Measurements from ENCODE around the gene SLC3A2. TPM values are rescaled to one million over a fixed set of nuclear protein-coding genes. Genes with fewer than 3 reads are reported as not detected.

The SLC3A2 gene
- total RNA-seq, 1 donor from 2014 or later: 380 TPM

DNA sequence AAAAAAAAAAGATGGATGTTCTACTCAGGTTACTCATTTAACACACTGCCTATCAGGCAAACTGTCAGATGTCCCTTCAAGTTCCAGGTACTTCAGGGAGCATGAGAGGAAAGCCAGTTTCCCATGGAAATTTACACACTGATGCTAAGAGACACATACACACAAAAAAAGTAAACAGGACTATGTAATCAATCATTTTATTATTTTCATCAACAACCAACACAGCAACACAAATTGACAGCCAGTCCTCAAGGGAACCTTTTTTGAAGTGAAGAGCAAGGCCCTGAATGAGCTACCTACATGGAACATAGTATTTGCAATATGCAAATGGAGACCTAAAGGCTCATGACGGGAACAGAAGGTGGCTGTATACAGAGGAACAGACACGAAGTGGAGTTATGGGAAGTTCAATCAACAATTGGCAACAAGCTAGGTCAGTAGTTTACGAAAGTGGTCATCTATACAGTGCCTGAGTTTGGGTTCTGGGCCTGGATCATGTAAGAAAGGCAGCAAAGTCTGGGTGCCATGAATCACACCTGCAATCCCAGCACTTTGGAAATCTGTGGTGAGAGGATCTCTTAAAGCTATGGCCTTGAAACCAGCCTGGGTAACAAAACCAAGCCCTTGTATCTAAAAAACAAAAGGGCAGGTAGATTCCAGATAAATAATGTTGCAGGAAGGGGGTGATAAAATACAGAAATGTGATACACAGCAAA, 28.7 kb upstream of the SLC3A2 start:
- no peak for DNase-seq (ENCODE audit: low spot score)

GRCh38 chr11:62852523-62853188, 28.0 kb upstream of the SLC3A2 start:
- Mint-ChIP-seq H3K36me3 (ENCODE audit: low read depth) (peaks cover 31% of the 10 kb centered on the region), H3K9me3 (ENCODE audit: low read depth) (no peaks in the 10 kb centered on the region), H3K27me3 (ENCODE audit: low read depth) (no peaks in the 10 kb centered on the region), H3K27ac (ENCODE audit: unreplicated experiment) (peak overlapping the region; percentile 22), H3K4me1 (ENCODE audit: low read depth) (peaks cover 47% of the 10 kb centered on the region), H3K4me3 (ENCODE audit: unreplicated experiment) (no peak overlapping the region)
- TF ChIP-seq, protein P1, sequence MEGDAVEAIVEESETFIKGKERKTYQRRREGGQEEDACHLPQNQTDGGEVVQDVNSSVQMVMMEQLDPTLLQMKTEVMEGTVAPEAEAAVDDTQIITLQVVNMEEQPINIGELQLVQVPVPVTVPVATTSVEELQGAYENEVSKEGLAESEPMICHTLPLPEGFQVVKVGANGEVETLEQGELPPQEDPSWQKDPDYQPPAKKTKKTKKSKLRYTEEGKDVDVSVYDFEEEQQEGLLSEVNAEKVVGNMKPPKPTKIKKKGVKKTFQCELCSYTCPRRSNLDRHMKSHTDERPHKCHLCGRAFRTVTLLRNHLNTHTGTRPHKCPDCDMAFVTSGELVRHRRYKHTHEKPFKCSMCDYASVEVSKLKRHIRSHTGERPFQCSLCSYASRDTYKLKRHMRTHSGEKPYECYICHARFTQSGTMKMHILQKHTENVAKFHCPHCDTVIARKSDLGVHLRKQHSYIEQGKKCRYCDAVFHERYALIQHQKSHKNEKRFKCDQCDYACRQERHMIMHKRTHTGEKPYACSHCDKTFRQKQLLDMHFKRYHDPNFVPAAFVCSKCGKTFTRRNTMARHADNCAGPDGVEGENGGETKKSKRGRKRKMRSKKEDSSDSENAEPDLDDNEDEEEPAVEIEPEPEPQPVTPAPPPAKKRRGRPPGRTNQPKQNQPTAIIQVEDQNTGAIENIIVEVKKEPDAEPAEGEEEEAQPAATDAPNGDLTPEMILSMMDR (IDR thresholded peaks at IDR 0.05): no peak
- no peak for DNase-seq (ENCODE audit: low spot score)

More for the DNA sequence above, 28.7 kb upstream of the SLC3A2 start:
- H3K27me3 Mint-ChIP-seq (ENCODE audit: low read depth): no peaks in the 10 kb centered on the region
- peaks cover 42% of the 10 kb centered on the region for H3K4me1 Mint-ChIP-seq (ENCODE audit: low read depth)
- peak overlapping the region; percentile 41 for H3K27ac Mint-ChIP-seq (ENCODE audit: unreplicated experiment)
- no peaks in the 10 kb centered on the region for H3K9me3 Mint-ChIP-seq (ENCODE audit: low read depth)
- TF ChIP-seq, protein P1 (IDR thresholded peaks at IDR 0.05): no peak
- H3K36me3 Mint-ChIP-seq (ENCODE audit: low read depth): peaks cover 31% of the 10 kb centered on the region
- H3K4me3 Mint-ChIP-seq (ENCODE audit: unreplicated experiment): no peak overlapping the region

DNA sequence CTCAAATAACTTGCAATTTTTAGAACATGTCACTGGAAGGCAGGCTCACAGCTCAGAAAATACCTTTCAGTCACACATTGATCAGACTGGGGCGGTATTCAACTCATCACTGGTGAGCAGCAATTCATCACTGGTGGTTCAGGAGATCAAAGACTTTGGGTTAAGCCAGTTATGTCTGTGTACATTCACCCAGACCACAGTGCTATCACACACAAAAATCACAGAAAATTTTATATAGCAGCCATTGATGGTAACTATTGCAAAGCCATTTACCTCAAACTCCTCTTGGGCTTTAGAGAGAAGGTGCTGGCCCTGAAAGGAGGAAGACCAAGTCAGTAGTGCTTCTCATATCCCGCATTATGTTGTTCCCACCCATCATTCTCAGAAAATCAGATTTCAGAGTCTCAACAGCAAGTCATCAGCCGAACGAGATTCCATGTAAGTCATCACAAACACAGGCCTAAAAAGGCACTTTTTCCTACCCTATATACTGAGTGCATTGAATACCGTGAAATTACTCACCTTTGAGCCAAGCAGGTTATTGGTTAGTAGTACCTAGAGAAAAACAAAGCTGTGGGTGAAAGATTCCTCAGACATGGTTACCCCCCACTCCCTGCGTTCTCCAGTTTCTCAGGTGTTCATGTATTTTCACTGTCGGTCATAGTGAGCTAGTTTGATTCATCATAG, 27.3 kb upstream of the SLC3A2 start:
- no peaks in the 10 kb centered on the region for H3K9me3 Mint-ChIP-seq (ENCODE audit: low read depth)
- H3K36me3 Mint-ChIP-seq (ENCODE audit: low read depth): peaks cover 31% of the 10 kb centered on the region
- H3K4me3 Mint-ChIP-seq (ENCODE audit: unreplicated experiment): peak overlapping the region; percentile 95
- H3K27ac Mint-ChIP-seq (ENCODE audit: unreplicated experiment): no peak overlapping the region
- no peaks in the 10 kb centered on the region for H3K27me3 Mint-ChIP-seq (ENCODE audit: low read depth)
- H3K4me1 Mint-ChIP-seq (ENCODE audit: low read depth): peaks cover 54% of the 10 kb centered on the region
- DNase-seq (ENCODE audit: low spot score): no peak
- TF ChIP-seq, protein P1 (IDR thresholded peaks at IDR 0.05): no peak

GRCh38 chr11:62854013-62854824, 26.5 kb upstream of the SLC3A2 start:
- TF ChIP-seq, protein P1 (IDR thresholded peaks at IDR 0.05): no peak
- H3K4me1 Mint-ChIP-seq (ENCODE audit: low read depth): peaks cover 54% of the 10 kb centered on the region
- peaks cover 31% of the 10 kb centered on the region for H3K36me3 Mint-ChIP-seq (ENCODE audit: low read depth)
- H3K4me3 Mint-ChIP-seq (ENCODE audit: unreplicated experiment): peak overlapping the region; percentile 95
- no peaks in the 10 kb centered on the region for H3K9me3 Mint-ChIP-seq (ENCODE audit: low read depth)
- DNase-seq (ENCODE audit: low spot score): no peak
- H3K27ac Mint-ChIP-seq (ENCODE audit: unreplicated experiment): peak overlapping the region; percentile 95
- H3K27me3 Mint-ChIP-seq (ENCODE audit: low read depth): no peaks in the 10 kb centered on the region

All from chondrocyte (in vitro differentiated cells).